Smooth muscle cell (in vitro differentiated cells): Measurements from ENCODE around the gene PTPN2. TPM values are rescaled to one million over a fixed set of nuclear protein-coding genes. Genes with fewer than 3 reads are reported as not detected.

ENCODE experiments used
- DNase-seq: peaks from one replicate; lab custom pipeline; 2025; ENCODE audit not compliant: unreplicated experiment; lab: John Stamatoyannopoulos, UW
- H2AFZ ChIP-seq: fragments of 200-600 bp; sonication (generic); 2 replicates; pipeline ENCODE4 v1.6.0; 2016; ENCODE audit warnings: antibody characterized with exemption, low read depth, mild to moderate bottlenecking
- H3F3A ChIP-seq: fragments of 200-600 bp; sonication (generic); 2 replicates; pipeline ENCODE4 v1.6.0; 2017; ENCODE audit warnings: antibody characterized with exemption, low read depth
- H3K27ac ChIP-seq: fragments of 200-600 bp; sonication (generic); 2 replicates; pipeline ENCODE4 v1.5.1; 2016; ENCODE audit warnings: low read depth, mild to moderate bottlenecking
- H3K27me3 ChIP-seq: fragments of 200-600 bp; sonication (generic); 2 replicates; pipeline ENCODE4 v1.6.1; 2016; ENCODE audit warnings: low read depth, mild to moderate bottlenecking
- H3K36me3 ChIP-seq: fragments of 200-600 bp; sonication (generic); 2 replicates; pipeline ENCODE4 v1.5.1; 2016; ENCODE audit warnings: low read depth
- H3K4me1 ChIP-seq: fragments of 200-600 bp; sonication (generic); 2 replicates; pipeline ENCODE4 v1.5.1; 2016; ENCODE audit warnings: low read depth
- H3K4me2 ChIP-seq: fragments of 200-600 bp; sonication (generic); 2 replicates; pipeline ENCODE4 v1.6.0; 2016; ENCODE audit warnings: mild to moderate bottlenecking
- H3K4me3 ChIP-seq: fragments of 200-600 bp; sonication (generic); 2 replicates; pipeline ENCODE4 v1.5.1; 2016; ENCODE audit warnings: mild to moderate bottlenecking
- H3K79me2 ChIP-seq: fragments of 200-600 bp; sonication (generic); 2 replicates; pipeline ENCODE4 v1.6.0; 2016; ENCODE audit warnings: low read depth, mild to moderate bottlenecking
- H3K9ac ChIP-seq: fragments of 200-600 bp; sonication (generic); 2 replicates; pipeline ENCODE4 v1.6.0; 2016; ENCODE audit warnings: low read depth
- H3K9me3 ChIP-seq: fragments of 200-600 bp; sonication (generic); replicated peaks from 2 replicates; pipeline ENCODE4 v1.5.1; 2016; ENCODE audit warnings: low read depth
- H4K20me1 ChIP-seq: fragments of 200-600 bp; sonication (generic); 2 replicates; pipeline ENCODE4 v1.6.0; 2016; ENCODE audit warnings: low read depth
- WGBS: methylation state at CpG from one replicate; pipeline ENCODE4 v1.1.7; 2016; ENCODE audit warnings: low lambda C conversion rate; 5-methylcytosine and 5-hydroxymethylcytosine counted together
- polyA plus RNA-seq: library from polyadenylated mRNA; unstranded; fragments of >200 nt; fragmentation: Nextera tagmentation; extraction: Ambion mirVana; gene quantifications from 2 replicates; pipeline ENCODE4 v1.2.1, GENCODE V29; 2016
- total RNA-seq: library from RNA; depleted of rRNA; stranded (reverse); fragments of >200 nt; gene quantifications from 2 replicates; pipeline ENCODE4 v1.2.3, GENCODE V29; 2014
- TF ChIP-seq, protein P1 (sequence below): fragments of 200-600 bp; sonication (generic); IDR thresholded peaks from 2 replicates; pipeline ENCODE4 v1.5.1; 2017; ENCODE audit warnings: borderline replicate concordance, mild to moderate bottlenecking, antibody characterized with exemption; ENCODE audit not compliant: insufficient read depth, poor library complexity, severe bottlenecking

PTPN2 gene
- total and polyA plus RNA-seq, 2 experiments from 2014 or later = 17.1 to 48.7 TPM

- H3K4me2 ChIP-seq = no peak overlapping the region
Observed at GRCh38 chr18:12858991-12859390, 25.0 kb downstream of the PTPN2 start.

GRCh38 chr18:12857991-12858544 is 26.0 kb downstream of the PTPN2 start:
- Histone ChIP-seq H3F3A (no peaks in the 10 kb centered on the region), H3K4me1 (peaks cover 3% of the 10 kb centered on the region), H3K27me3 (no peaks in the 10 kb centered on the region), H3K9ac (no peak overlapping the region), H4K20me1 (peaks cover 38% of the 10 kb centered on the region), H3K9me3 (no peaks in the 10 kb centered on the region), H2AFZ (no peak overlapping the region), H3K27ac (no peak overlapping the region), H3K4me3 (no peak overlapping the region), H3K79me2 (peaks cover 37% of the 10 kb centered on the region), H3K4me2 (no peak overlapping the region), H3K36me3 (no peaks in the 10 kb centered on the region)
- TF ChIP-seq, protein P1, sequence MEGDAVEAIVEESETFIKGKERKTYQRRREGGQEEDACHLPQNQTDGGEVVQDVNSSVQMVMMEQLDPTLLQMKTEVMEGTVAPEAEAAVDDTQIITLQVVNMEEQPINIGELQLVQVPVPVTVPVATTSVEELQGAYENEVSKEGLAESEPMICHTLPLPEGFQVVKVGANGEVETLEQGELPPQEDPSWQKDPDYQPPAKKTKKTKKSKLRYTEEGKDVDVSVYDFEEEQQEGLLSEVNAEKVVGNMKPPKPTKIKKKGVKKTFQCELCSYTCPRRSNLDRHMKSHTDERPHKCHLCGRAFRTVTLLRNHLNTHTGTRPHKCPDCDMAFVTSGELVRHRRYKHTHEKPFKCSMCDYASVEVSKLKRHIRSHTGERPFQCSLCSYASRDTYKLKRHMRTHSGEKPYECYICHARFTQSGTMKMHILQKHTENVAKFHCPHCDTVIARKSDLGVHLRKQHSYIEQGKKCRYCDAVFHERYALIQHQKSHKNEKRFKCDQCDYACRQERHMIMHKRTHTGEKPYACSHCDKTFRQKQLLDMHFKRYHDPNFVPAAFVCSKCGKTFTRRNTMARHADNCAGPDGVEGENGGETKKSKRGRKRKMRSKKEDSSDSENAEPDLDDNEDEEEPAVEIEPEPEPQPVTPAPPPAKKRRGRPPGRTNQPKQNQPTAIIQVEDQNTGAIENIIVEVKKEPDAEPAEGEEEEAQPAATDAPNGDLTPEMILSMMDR = no peak
- no peak for DNase-seq
- WGBS = 97% methylated on average over 4 of the region's 4 CpGs

More at GRCh38 chr18:12858991-12859390, 25.0 kb downstream of the PTPN2 start:
- H4K20me1 ChIP-seq = peaks cover 48% of the 10 kb centered on the region
- no peak overlapping the region for H3K27ac ChIP-seq
- H3K27me3 ChIP-seq = no peaks in the 10 kb centered on the region
- no peak for DNase-seq
- WGBS = 95% methylated on average over 5 of the region's 5 CpGs
- peaks cover 3% of the 10 kb centered on the region for H3K4me1 ChIP-seq
- H3K79me2 ChIP-seq = peaks cover 36% of the 10 kb centered on the region
- no peaks in the 10 kb centered on the region for H3K36me3 ChIP-seq
- no peaks in the 10 kb centered on the region for H3K9me3 ChIP-seq
- H3K9ac ChIP-seq = no peak overlapping the region
- TF ChIP-seq, protein P1 = no peak
- H2AFZ ChIP-seq = no peak overlapping the region
- H3F3A ChIP-seq = no peaks in the 10 kb centered on the region
- no peak overlapping the region for H3K4me3 ChIP-seq

GRCh38 chr18:12857215-12857905 is 26.7 kb downstream of the PTPN2 start:
- Histone ChIP-seq H3K4me3 (no peak overlapping the region), H3K4me1 (peaks cover 1% of the 10 kb centered on the region), H3F3A (no peaks in the 10 kb centered on the region), H4K20me1 (peaks cover 35% of the 10 kb centered on the region), H3K4me2 (no peak overlapping the region), H3K27me3 (no peaks in the 10 kb centered on the region), H3K27ac (no peak overlapping the region), H3K36me3 (no peaks in the 10 kb centered on the region), H3K9me3 (no peaks in the 10 kb centered on the region), H3K9ac (no peak overlapping the region), H3K79me2 (peaks cover 40% of the 10 kb centered on the region), H2AFZ (no peak overlapping the region)
- 88% methylated on average over 6 of the region's 6 CpGs for WGBS
- TF ChIP-seq, protein P1 = no peak
- DNase-seq = no peak
